ENCODE data around the gene TMCO6.

GRCh38 chr5:140609126-140609525 lies 30.1 kb upstream of the TMCO6 start:
- TF ChIP-seq ZNF8 (CRISPR knock-in tag; IDR thresholded peaks at IDR 0.05) (no peak), SNAI2 (CRISPR knock-in tag; IDR thresholded peaks at IDR 0.05) (no peak), ZC3H10 (CRISPR knock-in tag; IDR thresholded peaks at IDR 0.05) (no peak), CSRNP3 (CRISPR knock-in tag; IDR thresholded peaks at IDR 0.05) (no peak), ESRRG (CRISPR knock-in tag; IDR thresholded peaks at IDR 0.05) (no peak), PATZ1 (CRISPR knock-in tag; IDR thresholded peaks at IDR 0.05; ENCODE audit: borderline replicate concordance) (no peak), ZFP30 (CRISPR knock-in tag; IDR thresholded peaks at IDR 0.05) (no peak), BACH2 (CRISPR knock-in tag; IDR thresholded peaks at IDR 0.05; ENCODE audit: borderline replicate concordance) (no peak), ZFP3 (CRISPR knock-in tag; IDR thresholded peaks at IDR 0.05) (no peak), CSDC2 (CRISPR knock-in tag; IDR thresholded peaks at IDR 0.05) (no peak), ISL1 (CRISPR knock-in tag; IDR thresholded peaks at IDR 0.05) (no peak), TCF4 (CRISPR knock-in tag; IDR thresholded peaks at IDR 0.05; ENCODE audit: borderline replicate concordance) (no peak)
- TF ChIP-seq, protein P1, sequence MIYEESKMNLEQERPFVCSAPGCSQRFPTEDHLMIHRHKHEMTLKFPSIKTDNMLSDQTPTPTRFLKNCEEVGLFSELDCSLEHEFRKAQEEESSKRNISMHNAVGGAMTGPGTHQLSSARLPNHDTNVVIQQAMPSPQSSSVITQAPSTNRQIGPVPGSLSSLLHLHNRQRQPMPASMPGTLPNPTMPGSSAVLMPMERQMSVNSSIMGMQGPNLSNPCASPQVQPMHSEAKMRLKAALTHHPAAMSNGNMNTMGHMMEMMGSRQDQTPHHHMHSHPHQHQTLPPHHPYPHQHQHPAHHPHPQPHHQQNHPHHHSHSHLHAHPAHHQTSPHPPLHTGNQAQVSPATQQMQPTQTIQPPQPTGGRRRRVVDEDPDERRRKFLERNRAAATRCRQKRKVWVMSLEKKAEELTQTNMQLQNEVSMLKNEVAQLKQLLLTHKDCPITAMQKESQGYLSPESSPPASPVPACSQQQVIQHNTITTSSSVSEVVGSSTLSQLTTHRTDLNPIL (CRISPR knock-in tag; IDR thresholded peaks at IDR 0.05; ENCODE audit: low read depth) = no peak
